ENCODE data around the gene GNB1. TPM values are rescaled to one million over a fixed set of nuclear protein-coding genes. Genes with fewer than 3 reads are reported as not detected.

The GNB1 gene
- polyA plus RNA-seq, 3 donors = 250 to 287 (median 267) TPM

DNA sequence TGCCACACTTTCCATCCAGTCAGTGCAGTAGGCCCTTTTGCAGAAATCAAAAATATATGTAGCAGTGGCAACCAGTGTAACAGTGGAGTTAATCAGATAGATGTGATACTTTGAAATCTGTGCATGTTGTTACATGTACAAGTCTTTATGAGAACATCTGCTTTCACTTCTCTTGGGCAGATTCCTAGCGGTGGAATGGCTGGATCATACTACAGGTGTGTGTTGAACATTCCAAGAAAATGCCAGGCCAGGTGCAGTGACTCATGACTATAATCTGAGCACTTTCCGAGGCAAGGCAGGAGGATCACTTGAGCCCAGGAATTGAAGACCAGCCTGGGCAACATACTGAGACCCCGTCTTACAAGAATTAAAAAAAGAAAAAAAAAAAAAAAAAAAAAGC is 55.3 kb downstream of the GNB1 start:
- no peak for DNase-seq

DNA sequence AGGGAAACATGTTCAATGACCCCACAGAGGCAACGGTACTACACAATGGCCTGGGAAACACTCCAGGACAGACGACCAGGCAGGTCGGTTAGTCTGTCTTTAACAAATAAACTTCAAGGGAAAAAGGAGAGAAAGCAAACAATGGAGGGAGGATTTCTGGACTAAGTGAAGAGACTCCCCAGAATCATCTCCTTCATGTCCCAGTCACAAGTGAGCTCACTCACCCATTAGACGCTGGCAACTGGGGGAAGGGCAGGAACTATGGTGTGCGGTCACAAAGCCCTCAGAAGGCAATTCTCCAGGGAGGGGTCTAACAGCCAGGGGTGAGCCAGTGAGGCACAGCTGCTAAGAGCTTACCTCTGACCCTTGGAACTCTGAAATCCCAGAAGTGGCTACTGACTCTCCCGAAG is 57.0 kb downstream of the GNB1 start:
- DNase-seq = peak; percentile 52

DNA sequence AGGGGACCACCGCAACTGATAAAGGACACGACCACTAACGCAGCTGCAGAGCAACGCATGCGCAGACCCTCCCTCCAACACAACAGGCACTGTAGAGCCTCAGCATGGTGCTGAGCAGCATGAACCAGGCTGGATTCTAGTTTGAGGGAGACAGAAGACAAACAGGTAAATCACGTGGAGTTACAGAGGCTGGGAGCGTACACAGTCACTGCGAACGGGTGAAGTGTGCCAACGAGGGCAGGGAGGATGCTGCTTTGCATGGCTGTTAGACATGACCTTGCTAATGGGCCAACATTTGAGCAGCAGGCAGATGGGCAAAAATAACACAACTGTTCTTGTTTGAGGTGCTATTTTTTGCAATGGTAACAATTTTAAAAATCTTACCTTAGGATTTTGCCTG is 57.4 kb downstream of the GNB1 start:
- no peak for DNase-seq

DNA sequence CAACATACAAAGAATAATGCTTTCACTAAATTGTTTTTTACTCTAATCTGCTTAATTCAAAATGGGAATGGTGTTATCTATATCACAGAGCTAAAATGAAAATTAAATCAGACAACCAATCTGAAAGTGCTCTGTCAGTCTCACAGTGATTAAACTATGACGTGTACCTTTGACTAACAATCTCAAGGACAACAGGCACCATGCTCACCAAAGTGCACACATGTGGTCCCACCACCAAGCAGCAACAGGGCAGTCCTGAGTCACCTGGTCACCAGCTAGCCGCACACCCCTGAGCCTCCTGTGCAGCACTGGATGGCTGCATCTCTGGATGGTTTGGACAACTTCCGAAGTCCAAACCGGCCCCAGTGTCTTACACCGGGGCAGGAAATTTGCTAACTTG is 58.1 kb downstream of the GNB1 start:
- no peak for DNase-seq

DNA sequence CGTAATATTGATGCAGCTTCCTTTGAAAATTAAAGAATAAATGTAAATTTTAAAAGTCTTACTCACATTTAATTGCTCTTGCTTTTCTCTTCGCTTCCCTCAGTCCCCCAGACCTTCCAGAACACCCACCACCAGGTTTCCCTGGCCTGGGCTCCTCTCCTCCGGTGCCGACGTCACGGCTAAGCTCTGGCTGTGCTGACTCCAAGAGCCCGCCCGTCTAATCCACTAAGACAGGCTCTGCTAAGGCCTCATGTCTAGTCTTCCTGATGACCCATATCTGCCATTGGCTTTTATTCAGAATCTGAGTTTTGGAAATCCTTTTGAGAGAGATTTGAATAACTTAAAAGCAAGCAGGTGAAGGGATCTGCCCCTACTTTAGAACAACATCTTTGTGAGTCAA is 58.7 kb downstream of the GNB1 start:
- no peak for DNase-seq

DNA sequence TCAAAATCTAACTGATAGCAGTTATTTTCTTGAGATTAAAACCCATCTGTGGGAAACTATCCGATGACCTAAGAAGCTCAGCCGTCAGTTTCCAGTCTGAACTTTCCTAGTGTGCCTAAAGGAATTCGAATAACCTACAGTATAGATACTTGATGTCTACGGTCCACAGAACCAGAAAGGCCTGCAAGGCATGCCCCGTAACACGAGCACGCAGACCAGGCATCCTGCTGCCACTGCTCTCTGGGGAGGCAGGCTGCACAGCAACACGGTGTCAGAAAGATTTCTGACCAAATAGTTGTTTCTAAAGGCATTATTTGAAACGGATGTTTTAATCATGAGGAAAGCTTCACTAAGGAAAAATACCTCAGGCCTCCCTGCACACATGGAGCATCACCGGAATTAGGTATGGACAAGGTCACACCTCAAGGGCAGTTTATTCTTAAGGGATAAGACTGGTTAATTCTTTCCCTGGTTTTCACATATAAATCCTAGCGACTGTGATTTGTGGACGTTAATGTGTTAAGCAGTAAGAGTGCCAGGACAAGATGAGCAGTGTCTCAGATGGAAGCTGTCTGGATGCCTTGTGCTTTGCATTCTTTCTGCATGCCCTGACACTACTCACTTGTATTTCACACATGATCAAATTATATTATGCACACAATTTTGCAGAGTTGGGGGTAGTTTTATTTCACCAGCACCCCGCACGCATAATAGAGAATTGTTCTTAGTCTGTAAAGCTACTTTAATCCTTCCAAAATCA is 63.6 kb downstream of the GNB1 start:
- DNase-seq = no peak

DNA sequence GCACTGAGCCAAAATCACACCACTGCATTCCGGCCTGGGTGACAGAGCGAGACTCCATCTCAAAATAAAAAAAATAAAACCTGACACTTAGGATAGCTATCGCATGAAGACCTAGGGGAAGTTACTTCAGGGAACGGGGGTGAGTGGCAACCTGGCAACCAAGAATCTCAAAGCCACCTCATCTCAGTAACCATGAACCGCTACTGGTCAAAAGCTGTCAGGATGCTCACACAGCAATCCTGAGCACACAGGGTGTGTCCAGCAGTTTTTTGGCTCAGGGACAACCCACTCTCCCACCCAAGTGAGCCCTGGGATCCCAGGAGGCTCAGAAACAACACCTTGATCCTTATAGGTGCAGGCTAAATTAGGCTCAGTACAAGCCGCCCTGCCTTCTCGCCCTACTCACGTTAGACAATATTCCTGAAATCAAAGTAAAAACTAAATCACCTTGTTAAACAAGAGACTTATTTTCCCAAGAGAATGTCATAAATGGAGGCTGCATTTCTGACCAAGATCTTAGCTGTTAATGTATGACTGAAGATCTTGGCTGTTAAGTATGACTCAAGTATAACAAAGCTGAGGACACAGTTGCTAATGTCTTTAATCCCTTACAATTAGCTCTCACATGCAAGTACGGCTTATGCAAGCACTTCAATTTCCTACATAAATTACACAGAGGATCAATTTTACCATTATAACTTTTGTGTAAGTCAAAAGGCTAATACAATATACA is 64.4 kb downstream of the GNB1 start:
- no peak for DNase-seq

DNA sequence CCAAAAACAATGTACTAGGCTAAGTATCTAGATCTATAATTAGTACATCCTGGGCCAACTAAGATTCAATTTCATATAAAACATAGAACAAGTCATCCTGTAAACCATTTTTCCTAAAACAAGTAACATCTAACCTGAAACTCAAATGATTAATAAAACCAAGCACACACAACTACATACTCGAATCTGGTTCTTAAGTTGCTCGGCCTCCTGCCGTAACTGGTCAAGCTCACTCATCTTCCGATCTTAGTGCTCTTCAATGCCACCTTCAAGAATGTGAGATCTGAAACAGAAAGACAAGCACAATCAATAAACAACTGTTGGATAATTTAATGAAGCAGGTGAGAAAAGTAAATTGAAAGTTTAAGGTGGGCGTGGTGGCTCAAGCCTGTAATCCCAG is 65.7 kb downstream of the GNB1 start:
- DNase-seq = no peak

DNA sequence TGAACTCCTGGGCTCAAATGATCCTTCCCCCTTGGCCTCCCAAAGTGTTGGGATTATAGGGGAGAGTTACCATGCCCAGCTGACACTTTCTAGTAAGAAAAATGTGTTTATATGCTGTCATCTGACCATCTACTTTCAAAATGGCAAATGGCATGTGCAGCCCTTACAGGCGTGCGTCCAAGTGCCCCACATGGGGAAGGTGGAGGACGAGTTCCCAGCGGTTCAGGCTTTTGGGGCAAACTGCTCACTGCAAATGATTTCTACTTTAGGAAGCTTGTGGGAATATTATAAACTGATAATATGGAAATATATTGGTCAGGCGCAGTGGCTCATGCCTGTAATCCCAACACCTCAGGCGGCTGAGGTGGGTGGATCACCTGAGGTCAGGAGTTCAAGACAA is 71.1 kb downstream of the GNB1 start:
- no peak for DNase-seq

DNA sequence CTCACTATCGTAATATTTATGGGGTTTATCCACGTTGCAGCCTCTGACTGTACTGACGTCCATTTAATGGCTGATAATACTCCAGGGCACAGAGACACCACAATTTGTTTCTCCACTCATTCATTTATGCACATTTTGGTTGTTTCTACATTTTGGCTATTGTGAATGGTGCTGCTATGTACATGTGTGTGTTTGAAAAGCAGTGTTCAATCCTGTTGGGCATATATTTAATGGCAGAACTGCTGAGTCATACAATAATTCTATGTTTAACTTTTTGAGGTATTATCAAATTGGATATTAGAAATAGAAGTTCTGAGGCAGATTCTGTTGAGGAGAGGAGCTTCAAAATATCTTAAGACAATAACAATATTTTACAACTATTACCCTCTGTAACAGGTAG is 73.7 kb downstream of the GNB1 start:
- DNase-seq = no peak

DNA sequence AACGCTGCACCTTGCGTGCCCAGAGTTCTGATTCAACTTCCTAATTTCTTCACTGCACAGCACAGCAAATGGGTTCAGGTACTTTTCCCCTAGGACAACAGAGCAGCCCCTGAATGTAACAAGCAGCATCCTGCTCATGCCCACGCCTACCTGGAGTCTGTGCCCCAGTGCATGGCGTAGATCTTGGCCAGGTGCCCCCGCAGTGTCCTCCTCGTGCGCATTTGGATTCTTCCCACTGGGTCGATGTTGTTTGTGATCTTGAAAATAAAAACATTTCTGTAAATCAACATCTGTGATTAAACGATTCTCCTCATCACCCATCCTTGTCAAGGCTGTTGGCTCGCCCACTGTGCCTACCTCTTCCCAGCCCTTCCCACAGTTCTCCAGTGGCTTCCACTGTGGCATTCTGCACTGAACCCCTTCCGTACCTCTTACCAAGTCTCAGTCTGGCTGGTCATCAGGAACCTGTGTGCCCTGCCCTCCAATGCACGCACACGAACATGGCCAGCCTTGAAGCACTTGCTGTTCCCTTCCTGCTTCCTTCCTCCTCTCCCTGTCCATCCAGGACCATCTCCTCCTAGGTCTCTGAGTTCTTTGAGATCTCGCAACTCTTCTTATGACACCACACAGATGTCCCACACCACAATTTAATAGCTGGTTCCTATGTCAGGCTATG is 75.1 kb downstream of the GNB1 start:
- no peak for DNase-seq

DNA sequence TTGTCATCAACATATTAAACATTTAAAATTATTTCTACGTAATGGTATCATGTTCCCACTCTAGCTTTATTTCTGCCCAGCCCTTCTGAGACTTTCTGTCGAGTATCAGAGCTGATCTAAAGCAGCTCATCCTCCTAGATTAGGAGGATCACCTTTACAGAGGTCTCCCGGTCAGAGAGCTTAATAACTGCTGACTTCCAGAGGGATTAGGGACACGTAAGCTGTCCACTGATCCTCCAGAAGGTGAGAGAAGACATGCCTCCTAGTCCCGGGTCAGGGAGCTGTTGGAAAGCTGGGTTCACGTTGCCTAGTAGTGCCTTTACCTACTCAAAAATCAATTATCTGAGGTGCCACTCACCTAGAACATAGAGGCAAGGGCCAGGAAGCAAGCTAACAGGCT is 81.4 kb downstream of the GNB1 start:
- no peak for DNase-seq

DNA sequence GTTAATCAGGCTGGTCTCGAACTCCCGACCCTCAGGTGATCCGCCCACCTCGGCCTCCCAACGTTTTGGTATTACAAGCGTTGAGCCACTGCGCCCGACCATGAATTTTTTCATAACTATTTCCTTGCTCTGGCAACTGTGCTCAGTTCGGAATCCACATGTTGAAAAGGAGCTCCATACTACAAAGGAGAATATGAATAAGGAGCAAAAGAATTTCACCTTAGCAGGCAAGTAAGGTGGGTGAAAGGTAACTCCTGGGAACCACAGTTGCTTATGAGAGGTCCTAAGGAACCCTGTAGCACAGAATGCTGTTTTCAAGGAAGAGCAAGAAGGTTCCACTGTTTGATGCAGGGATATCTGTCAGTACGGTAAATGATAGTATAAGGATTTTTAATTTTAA is 82.7 kb downstream of the GNB1 start:
- DNase-seq = no peak

DNA sequence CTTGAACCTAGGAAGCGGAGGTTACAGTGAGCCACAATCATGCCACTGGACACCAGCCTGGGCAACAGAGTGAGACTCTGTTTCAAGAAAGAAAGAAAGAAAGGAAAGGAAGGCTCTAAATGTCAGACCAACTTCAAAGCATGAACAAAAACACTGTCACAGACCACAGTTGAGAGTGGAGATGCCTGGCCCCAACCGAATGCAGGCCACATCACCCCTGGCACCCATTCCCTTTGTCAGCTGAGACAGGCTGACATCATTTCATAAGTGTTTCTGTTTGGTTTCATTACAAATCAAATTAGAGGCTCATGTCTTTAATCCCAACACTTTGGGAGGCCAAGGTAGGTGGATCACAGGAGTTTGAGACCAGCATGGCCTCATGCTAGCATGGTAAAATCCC is 84.0 kb downstream of the GNB1 start:
- DNase-seq = no peak

DNA sequence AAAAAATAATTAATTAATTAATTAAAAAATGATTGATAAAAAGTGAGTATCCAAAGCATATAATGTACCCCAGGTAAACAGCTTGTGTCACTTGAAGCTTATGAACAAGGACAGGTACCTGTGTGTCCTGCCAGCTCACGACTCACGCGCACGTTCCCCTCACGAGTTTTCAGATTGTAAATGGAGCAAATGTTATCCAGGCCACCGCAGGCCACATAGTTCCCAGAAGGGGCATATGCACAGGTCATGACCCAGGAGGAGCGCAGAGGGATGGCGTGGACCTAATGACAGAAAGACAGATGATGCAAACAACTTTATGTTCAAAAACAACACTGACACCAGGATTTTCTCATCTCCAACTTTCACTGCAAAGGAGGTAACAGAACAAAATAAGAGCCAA is 86.6 kb downstream of the GNB1 start:
- no peak for DNase-seq

DNA sequence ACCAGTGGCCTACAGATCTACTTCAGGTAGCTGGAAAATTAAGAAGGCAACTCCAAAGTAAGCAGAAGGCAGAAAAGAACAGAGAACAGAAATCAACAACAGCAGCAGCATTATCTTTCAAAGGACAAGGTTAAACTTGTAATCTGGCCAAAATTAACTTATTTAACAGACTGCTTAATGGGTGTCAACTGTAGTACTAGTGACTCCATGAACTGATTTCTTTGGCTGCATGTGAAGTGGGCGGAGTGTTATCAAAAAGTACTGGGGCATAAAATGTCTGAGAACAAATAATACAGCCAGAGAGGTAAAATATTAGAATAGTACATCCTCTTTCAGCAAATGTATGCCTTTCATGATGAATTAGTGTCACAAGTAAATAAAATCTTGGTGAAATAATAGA is 88.0 kb downstream of the GNB1 start:
- no peak for DNase-seq

DNA sequence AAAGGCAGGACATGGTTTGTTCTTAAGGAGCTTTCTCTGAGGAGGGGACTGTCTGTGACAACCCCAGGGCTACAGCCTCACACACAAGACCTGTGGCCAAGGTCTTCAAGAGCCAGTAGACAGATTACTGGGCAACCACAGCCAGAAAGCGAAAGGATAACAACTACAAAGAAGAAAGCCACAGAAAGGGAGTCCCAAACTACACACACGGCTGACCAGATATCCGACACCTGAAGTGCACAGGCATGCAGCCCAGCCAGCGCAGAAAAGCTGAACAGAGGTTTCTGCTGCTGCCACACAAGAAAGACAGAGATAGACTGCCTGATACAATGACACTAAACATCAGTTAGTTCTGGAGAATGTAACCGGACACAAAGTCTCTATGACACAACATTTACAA is 91.2 kb downstream of the GNB1 start:
- no peak for DNase-seq

DNA sequence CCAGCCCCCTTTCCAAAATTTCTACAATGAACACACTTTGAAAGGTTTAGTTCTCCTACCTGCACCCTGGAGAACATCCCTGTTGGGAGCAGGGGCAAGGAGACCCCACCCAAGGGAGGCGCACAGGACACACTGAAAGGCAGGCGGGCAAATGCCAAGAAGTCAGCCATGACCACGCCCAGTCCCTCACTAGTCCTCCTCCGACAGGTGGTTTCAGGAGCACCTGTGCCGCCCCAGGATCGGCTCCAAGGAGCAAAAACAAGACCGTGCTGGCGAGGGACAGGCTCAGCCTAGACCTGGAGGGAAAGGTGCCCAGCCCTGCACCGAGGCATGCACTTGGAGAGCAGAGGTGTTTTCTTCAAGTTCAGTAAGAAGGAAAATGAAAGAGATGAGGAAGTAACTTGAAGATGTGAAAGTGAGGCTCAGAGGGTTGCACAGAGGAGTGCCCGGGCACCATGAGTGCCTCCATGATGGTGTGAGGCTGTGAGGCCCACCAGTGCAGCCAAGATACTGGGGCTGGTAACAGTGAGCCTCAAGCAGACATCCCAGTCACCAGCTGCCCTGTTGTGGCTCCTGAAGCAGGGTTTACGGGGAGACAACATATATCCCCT is 93.1 kb downstream of the GNB1 start:
- DNase-seq = no peak

DNA sequence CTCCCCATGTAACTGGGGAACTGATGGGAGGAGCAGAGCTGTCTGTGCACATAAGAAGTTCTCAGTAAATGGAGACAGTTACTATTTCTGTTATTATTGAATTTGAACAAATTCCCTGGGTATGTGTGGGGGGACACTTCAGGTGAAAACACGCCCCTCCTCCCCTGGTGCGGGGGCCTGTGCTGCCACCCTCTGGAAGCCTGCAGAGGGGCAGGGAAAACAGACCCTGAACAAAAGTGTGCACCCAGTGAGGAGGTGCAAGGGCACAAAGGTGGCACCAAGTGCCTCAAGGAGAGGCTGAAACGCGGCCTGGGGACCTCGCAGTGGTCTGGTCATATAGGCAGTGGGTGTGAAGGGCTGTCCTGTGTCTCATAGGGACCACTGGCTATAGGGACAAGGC is 94.4 kb downstream of the GNB1 start:
- DNase-seq = no peak

DNA sequence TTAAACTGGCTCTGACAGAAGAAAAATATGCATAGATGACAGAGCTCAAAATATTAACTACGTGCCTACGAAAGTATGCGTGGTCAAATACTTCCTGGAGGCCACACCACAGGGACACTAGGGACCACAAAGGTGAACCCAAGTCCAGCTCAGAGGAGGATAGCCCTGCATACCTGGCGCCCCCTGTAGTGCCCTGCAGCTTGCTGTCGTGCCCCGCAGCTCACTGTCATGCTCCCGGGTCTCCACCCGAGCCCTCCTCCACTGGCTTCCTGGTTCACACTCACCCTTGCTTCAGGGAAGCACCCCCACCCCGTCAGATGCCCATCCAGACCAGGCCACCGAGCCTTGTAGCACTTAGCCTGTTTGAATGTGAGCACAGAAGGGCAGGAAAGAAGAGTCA is 95.9 kb downstream of the GNB1 start:
- DNase-seq = no peak

DNA sequence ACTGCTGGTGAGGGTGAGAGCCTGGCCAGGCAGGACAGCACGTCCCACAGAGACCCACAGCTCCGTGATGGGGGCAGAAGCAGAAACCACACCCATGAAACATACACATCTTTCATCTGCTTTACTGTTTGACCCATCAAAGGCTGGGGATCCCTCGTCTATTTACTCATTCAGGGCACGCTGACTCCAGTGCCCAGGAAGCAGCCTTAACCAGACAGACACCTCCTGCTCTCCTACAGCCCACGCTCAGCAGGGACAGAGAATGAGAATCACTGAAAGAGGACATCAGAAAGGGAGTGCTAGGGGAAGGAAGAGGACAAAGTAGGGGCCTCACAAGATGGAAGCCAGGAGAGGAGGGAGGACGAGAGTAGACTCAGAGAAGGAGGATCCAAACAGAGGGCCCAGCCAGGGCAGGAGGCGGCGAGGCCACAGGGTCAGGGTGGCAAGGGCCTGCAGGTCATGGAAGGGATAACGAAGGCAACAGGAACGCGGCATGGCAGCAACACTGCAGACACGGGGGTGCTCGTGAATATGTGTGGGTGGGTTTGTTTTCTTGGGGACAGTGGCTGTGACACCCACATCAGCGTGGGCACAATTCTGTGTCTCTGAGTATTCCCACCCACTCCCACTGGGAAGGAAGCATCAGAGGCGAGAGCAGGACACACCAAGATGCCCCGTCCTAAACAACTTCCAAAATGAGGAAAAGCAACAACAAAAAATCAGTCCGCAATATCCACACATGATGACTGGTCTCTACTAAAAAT is 97.2 kb downstream of the GNB1 start:
- DNase-seq = no peak
